ENCODE data around the gene HACE1.

DNA sequence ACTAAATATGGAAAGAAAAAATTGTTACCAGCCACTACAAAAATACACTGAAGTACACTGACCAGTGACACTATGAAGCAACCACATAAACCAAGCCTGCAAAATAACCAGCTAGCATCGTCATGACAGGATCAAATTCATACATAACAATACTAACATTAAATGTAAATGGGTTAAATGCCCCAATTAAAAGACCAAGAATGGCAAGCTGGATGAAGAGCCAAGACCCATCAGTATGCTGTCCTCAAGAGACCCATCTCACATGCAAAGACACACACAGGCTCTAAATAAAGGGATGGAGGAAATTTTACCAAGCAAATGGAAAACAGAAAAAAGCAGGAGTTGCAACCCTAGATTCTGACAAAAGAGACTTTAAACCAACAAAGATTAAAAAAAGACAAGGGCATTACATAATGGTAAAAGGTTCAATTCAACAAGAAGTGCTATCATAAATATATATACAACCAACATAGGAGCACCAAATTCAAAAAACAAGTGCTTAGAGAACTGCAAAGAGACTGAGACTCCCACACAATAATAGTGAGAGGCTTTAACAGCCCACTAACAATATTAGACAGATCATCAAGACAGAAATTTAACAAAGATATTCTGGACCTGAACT lies 104.8 kb downstream of the HACE1 start:
- TF ChIP-seq, protein P1, sequence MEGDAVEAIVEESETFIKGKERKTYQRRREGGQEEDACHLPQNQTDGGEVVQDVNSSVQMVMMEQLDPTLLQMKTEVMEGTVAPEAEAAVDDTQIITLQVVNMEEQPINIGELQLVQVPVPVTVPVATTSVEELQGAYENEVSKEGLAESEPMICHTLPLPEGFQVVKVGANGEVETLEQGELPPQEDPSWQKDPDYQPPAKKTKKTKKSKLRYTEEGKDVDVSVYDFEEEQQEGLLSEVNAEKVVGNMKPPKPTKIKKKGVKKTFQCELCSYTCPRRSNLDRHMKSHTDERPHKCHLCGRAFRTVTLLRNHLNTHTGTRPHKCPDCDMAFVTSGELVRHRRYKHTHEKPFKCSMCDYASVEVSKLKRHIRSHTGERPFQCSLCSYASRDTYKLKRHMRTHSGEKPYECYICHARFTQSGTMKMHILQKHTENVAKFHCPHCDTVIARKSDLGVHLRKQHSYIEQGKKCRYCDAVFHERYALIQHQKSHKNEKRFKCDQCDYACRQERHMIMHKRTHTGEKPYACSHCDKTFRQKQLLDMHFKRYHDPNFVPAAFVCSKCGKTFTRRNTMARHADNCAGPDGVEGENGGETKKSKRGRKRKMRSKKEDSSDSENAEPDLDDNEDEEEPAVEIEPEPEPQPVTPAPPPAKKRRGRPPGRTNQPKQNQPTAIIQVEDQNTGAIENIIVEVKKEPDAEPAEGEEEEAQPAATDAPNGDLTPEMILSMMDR (IDR thresholded peaks at IDR 0.05; ENCODE audit: insufficient read depth, low read length): no peak
- TF ChIP-seq POLR2AphosphoS5 (IDR thresholded peaks at IDR 0.05; ENCODE audit: low read depth): no peak
- TF ChIP-seq, protein P2, sequence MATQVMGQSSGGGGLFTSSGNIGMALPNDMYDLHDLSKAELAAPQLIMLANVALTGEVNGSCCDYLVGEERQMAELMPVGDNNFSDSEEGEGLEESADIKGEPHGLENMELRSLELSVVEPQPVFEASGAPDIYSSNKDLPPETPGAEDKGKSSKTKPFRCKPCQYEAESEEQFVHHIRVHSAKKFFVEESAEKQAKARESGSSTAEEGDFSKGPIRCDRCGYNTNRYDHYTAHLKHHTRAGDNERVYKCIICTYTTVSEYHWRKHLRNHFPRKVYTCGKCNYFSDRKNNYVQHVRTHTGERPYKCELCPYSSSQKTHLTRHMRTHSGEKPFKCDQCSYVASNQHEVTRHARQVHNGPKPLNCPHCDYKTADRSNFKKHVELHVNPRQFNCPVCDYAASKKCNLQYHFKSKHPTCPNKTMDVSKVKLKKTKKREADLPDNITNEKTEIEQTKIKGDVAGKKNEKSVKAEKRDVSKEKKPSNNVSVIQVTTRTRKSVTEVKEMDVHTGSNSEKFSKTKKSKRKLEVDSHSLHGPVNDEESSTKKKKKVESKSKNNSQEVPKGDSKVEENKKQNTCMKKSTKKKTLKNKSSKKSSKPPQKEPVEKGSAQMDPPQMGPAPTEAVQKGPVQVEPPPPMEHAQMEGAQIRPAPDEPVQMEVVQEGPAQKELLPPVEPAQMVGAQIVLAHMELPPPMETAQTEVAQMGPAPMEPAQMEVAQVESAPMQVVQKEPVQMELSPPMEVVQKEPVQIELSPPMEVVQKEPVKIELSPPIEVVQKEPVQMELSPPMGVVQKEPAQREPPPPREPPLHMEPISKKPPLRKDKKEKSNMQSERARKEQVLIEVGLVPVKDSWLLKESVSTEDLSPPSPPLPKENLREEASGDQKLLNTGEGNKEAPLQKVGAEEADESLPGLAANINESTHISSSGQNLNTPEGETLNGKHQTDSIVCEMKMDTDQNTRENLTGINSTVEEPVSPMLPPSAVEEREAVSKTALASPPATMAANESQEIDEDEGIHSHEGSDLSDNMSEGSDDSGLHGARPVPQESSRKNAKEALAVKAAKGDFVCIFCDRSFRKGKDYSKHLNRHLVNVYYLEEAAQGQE (IDR thresholded peaks at IDR 0.05; ENCODE audit: insufficient replicate concordance, low read depth): no peak
- no peak for TF ChIP-seq SPI1 (IDR thresholded peaks at IDR 0.05; ENCODE audit: borderline replicate concordance, low read depth)

Data from HL-60 (cell line).